Measurements from ENCODE around the gene CCNY. TPM values are rescaled to one million over a fixed set of nuclear protein-coding genes. Genes with fewer than 3 reads are reported as not detected.

Gene CCNY
- total RNA-seq, 1 experiment from 2014 or later = 62.2 TPM

DNA sequence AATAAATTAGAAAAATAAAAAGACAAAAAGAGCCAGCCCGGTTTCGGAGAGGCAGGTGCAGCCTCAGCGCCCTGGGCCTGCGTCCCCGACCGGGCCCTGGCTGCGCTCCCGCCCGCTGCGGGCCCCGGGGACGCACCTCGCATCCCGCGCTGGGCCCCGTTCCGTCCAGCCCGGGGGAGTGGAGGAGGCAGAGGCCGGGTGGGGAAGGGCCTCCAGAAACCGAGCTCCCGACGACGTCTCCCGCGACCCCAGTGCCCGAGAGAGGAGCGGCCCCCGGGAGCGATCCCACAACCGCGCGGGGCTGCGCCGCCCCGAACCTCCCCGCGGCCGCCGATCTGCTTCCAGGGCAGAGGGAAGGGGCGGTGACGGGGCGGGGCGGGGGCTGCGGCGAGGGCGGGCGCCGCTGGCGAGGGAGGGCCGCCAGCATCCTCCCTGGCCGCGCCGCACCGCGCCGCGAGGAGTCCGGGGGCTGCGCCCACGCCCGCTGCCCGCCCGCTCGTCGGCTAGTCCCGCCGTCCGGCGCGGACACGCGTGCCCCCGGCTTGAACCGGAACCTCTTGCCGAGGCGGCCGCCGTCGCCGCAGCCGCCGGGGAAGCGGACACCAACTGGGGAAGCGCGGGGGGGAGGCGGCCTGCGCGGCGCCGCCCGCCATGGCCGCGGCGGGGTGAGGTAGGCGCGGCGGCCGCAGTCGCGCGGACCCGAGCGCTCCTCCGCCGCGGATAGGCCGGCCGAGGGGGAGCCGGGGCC, at the start of gene CCNY (continued):
- TF ChIP-seq REST (IDR thresholded peaks at IDR 0.05; ENCODE audit: low read depth) = no peak
- TF ChIP-seq, protein P1, sequence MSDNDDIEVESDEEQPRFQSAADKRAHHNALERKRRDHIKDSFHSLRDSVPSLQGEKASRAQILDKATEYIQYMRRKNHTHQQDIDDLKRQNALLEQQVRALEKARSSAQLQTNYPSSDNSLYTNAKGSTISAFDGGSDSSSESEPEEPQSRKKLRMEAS (IDR thresholded peaks at IDR 0.05) = peak; percentile 22; the same call in 1 of the 2 replicates

DNA sequence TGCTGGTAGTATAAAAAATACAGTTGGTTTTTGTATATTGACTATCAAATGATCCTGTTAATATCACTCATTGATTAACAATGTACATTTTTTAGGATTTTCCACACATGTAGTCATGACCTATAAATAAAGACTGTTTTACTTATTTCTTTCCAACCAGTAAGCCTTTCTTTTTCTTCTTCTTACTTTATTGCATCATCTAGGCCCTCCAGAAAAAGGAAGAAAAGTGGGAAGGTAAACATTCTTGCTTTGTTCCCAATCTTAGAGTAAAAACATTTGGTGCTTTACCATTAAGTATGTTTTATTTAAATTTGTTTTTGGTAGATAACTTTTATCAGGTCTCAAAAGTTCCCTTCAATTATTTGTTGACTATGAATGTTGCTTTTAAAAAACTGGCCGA, 47.1 kb upstream of the CCNY start:
- Histone ChIP-seq H3K9me2 (ENCODE audit: insufficient read depth) (no peaks in the 10 kb centered on the region), H4K20me1 (ENCODE audit: insufficient read depth) (no peaks in the 10 kb centered on the region), H3K9ac (ENCODE audit: low read length) (no peak overlapping the region), H3K9me3 (ENCODE audit: control insufficient read depth in 1 of 2, insufficient read depth in 1 of 2, low read depth in 1 of 2, low read length in 2 of 2) (no peaks in the 10 kb centered on the region), H3K4me1 (ENCODE audit: control insufficient read depth in 1 of 2, insufficient read depth in 2 of 2, low read length in 2 of 2) (no peaks in the 10 kb centered on the region), H2AFZ (ENCODE audit: low read depth, low read length, poor library complexity, severe bottlenecking) (no peak overlapping the region), H3K4me2 (ENCODE audit: low read length) (no peak overlapping the region), H3K27me3 (ENCODE audit: insufficient read depth, low read length) (no peaks in the 10 kb centered on the region), H3K4me3 (replicated peaks in 1 of 2; ENCODE audit: low read depth in 1 of 2, low read length in 2 of 2) (no peak overlapping the region), H3K27ac (ENCODE audit: low read depth, low read length) (no peak overlapping the region), H3K36me3 (ENCODE audit: control insufficient read depth in 1 of 2, insufficient read depth in 2 of 2, low read length in 2 of 2) (no peaks in the 10 kb centered on the region), H3K79me2 (ENCODE audit: insufficient read depth, low read length) (no peaks in the 10 kb centered on the region)
- ATAC-seq = no peak
- POLR2A ChIA-PET = no interaction called here
- RAD21 ChIA-PET (ENCODE audit: low non-redundant PET in 1 of 2, low total read pairs in 2 of 2, uncharacterized antibody in 2 of 2, unreplicated experiment in 2 of 2) = no interaction called here
- CTCF ChIA-PET = no interaction called here
- DNase-seq (ENCODE audit: low read depth, low spot score) = no peak
- BruUV-seq (replicated peaks) = no TSS peak
- intact Hi-C loops (cut with micrococcal nuclease) = no loop called here
- TF ChIP-seq SRF (IDR thresholded peaks at IDR 0.05; ENCODE audit: low read depth) (no peak), REST (IDR thresholded peaks at IDR 0.05; ENCODE audit: low read depth) (no peak), SP1 (IDR thresholded peaks at IDR 0.05; ENCODE audit: low read depth) (no peak), FOSL1 (IDR thresholded peaks at IDR 0.05; ENCODE audit: low read depth) (no peak), CEBPB (IDR thresholded peaks at IDR 0.05; ENCODE audit: low read depth) (no peak), ZBTB33 (IDR thresholded peaks at IDR 0.05; ENCODE audit: extremely low read depth, insufficient replicate concordance, low read length) (no peak), EGR1 (IDR thresholded peaks at IDR 0.05; ENCODE audit: low read depth) (no peak), ZFX (IDR thresholded peaks at IDR 0.05) (no peak)
- TF ChIP-seq, protein P2, sequence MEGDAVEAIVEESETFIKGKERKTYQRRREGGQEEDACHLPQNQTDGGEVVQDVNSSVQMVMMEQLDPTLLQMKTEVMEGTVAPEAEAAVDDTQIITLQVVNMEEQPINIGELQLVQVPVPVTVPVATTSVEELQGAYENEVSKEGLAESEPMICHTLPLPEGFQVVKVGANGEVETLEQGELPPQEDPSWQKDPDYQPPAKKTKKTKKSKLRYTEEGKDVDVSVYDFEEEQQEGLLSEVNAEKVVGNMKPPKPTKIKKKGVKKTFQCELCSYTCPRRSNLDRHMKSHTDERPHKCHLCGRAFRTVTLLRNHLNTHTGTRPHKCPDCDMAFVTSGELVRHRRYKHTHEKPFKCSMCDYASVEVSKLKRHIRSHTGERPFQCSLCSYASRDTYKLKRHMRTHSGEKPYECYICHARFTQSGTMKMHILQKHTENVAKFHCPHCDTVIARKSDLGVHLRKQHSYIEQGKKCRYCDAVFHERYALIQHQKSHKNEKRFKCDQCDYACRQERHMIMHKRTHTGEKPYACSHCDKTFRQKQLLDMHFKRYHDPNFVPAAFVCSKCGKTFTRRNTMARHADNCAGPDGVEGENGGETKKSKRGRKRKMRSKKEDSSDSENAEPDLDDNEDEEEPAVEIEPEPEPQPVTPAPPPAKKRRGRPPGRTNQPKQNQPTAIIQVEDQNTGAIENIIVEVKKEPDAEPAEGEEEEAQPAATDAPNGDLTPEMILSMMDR (IDR thresholded peaks at IDR 0.05 in 2 of 3, conservative IDR thresholded peaks at IDR 0.05 in 1 of 3; ENCODE audit: borderline replicate concordance in 1 of 3, insufficient read depth in 1 of 3, low read depth in 2 of 3, low read length in 2 of 3) = no peak

Measured in HCT116 (cell line).